H1 (cell line): Measurements from ENCODE around the gene KLRC3. TPM values are rescaled to one million over a fixed set of nuclear protein-coding genes. Genes with fewer than 3 reads are reported as not detected.

Source experiments
- CTCF ChIA-PET: fragments of 300-600 bp; sonication (Branson Sonifier 250); formaldehyde crosslinking; loops from one replicate; lab custom pipeline; 2021; ENCODE audit not compliant: partially characterized antibody; lab: Charles Lee
- POLR2A ChIA-PET: fragments of 300-600 bp; sonication (Branson Sonifier 250); formaldehyde crosslinking; loops from one replicate; lab custom pipeline; 2021; ENCODE audit warnings: inconsistent platforms; ENCODE audit not compliant: partially characterized antibody; lab: Charles Lee
- DNase-seq, 2 experiments: peaks; one replicate each; pipeline versions ENCODE4 v3.0.0 to v3.0.0-alpha.2; 2010 to 2022; ENCODE audit warnings: low spot score in 2 of 2, low read depth in 1 of 2, mixed read lengths in 1 of 2
- FAIRE-seq: peaks from 2 replicates; lab custom pipeline; 2011; peaks lifted over from hg19 to GRCh38; lab: Jason Lieb, UNC
- H2AFZ ChIP-seq: 2 replicates; pipeline ENCODE4 v1.8.1; 2012; ENCODE audit warnings: low read length, inconsistent platforms
- H2AK5ac ChIP-seq: 2 replicates; pipeline ENCODE4 v1.6.1; 2013; ENCODE audit warnings: low read depth, low read length
- H2BK120ac ChIP-seq: replicated peaks from 2 replicates; pipeline ENCODE3; 2013; ENCODE audit warnings: low read depth, low read length, inconsistent platforms
- H2BK12ac ChIP-seq: 2 replicates; pipeline ENCODE4 v1.6.1; 2013; ENCODE audit warnings: low read depth, low read length
- H2BK15ac ChIP-seq: 2 replicates; pipeline ENCODE4 v1.6.1; 2013; ENCODE audit warnings: low read length
- H2BK20ac ChIP-seq: 2 replicates; pipeline ENCODE4 v1.6.1; 2013; ENCODE audit warnings: low read length
- H2BK5ac ChIP-seq: 2 replicates; pipeline ENCODE4 v1.6.1; 2013; ENCODE audit warnings: low read depth, low read length
- H3K14ac ChIP-seq: 2 replicates; pipeline ENCODE4 v1.6.1; 2013; ENCODE audit warnings: inconsistent platforms; ENCODE audit not compliant: insufficient read length
- H3K18ac ChIP-seq: 2 replicates; pipeline ENCODE4 v1.6.1; 2013; ENCODE audit warnings: low read length; ENCODE audit errors: extremely low read depth
- H3K23ac ChIP-seq: 2 replicates; pipeline ENCODE4 v1.6.1; 2013; ENCODE audit warnings: inconsistent platforms; ENCODE audit not compliant: insufficient read length
- H3K23me2 ChIP-seq: 2 replicates; pipeline ENCODE4 v1.6.1; 2013; ENCODE audit warnings: low read depth, low read length
- H3K27ac ChIP-seq: 2 replicates; pipeline ENCODE4 v1.6.1; 2011; ENCODE audit warnings: low read depth, low read length, inconsistent platforms
- H3K27me3 ChIP-seq, 4 experiments: replicated peaks in 1 of 4; 1 replicate in 1 of 4; 2 replicates in 3 of 4; pipeline versions ENCODE4 v1.6.1 to v1.8.1; 2011 to 2013; ENCODE audit warnings: low read length in 3 of 4, mild to moderate bottlenecking in 3 of 4, inconsistent platforms in 2 of 4, mixed read lengths in 2 of 4, moderate library complexity in 1 of 4; ENCODE audit not compliant: control insufficient read depth in 3 of 4, insufficient read depth in 3 of 4; ENCODE audit errors: extremely low read depth in 1 of 4
- H3K36me3 ChIP-seq, 4 experiments: 2 replicates each; pipeline versions ENCODE4 v1.6.1 to v1.8.1; 2011 to 2013; ENCODE audit warnings: mild to moderate bottlenecking in 4 of 4, low read length in 3 of 4, moderate library complexity in 2 of 4, control low read depth in 1 of 4, inconsistent platforms in 1 of 4; ENCODE audit not compliant: insufficient read depth in 4 of 4, control insufficient read depth in 2 of 4
- H3K4ac ChIP-seq: replicated peaks from 2 replicates; pipeline ENCODE3; 2013; ENCODE audit warnings: low read length, low read depth, mixed read lengths, inconsistent platforms; ENCODE audit not compliant: insufficient read length
- H3K4me1 ChIP-seq, 4 experiments: replicated peaks in 1 of 4; 1 replicate in 1 of 4; 2 replicates in 3 of 4; pipeline versions ENCODE4 v1.6.1 to v1.8.1; 2011 to 2013; ENCODE audit warnings: low read length in 3 of 4, inconsistent platforms in 2 of 4, mixed read lengths in 1 of 4; ENCODE audit not compliant: insufficient read depth in 4 of 4, control insufficient read depth in 3 of 4
- H3K4me2 ChIP-seq, 2 experiments: 2 replicates each; pipeline versions ENCODE4 v1.6.1 to v1.8.1; 2011 to 2013; ENCODE audit warnings: low read depth in 2 of 2, low read length in 2 of 2, control low read depth in 1 of 2, inconsistent platforms in 1 of 2, mild to moderate bottlenecking in 1 of 2; ENCODE audit not compliant: insufficient read depth in 1 of 2
- H3K4me3 ChIP-seq, 4 experiments: fragments of 200-600, 300-600 bp in 1 of 4; sonication (generic), shearing (Covaris generic), sonication (Bioruptor Twin) in 1 of 4; 2 replicates each; pipeline versions ENCODE4 v1.5.1 to v1.8.1; 2011 to 2016; ENCODE audit warnings: low read length in 4 of 4, low read depth in 3 of 4, control low read depth in 2 of 4, inconsistent platforms in 2 of 4, mild to moderate bottlenecking in 2 of 4, mixed read lengths in 1 of 4, moderate library complexity in 1 of 4; ENCODE audit not compliant: insufficient read depth in 2 of 4; ENCODE audit errors: extremely low read depth in 1 of 4
- H3K56ac ChIP-seq: replicated peaks from 2 replicates; pipeline ENCODE3; 2013; ENCODE audit warnings: low read depth, mild to moderate bottlenecking, mixed read lengths, low read length, inconsistent platforms; ENCODE audit not compliant: insufficient read length
- H3K79me1 ChIP-seq: 2 replicates; pipeline ENCODE4 v1.6.1; 2013; ENCODE audit warnings: low read depth, low read length, control low read depth
- H3K79me2 ChIP-seq, 2 experiments: 2 replicates each; pipeline versions ENCODE4 v1.6.1 to v1.8.1; 2012 to 2013; ENCODE audit warnings: low read length in 2 of 2, mild to moderate bottlenecking in 2 of 2, inconsistent platforms in 1 of 2; ENCODE audit not compliant: insufficient read depth in 2 of 2, control insufficient read depth in 1 of 2
- H3K9ac ChIP-seq, 4 experiments: replicated peaks in 1 of 4; 1 replicate in 1 of 4; 2 replicates in 3 of 4; pipeline versions ENCODE4 v1.6.1 to v1.8.1; 2011 to 2013; ENCODE audit warnings: low read depth in 3 of 4, low read length in 3 of 4, control low read depth in 2 of 4, mild to moderate bottlenecking in 2 of 4, moderate library complexity in 2 of 4, inconsistent platforms in 1 of 4; ENCODE audit errors: extremely low read depth in 1 of 4
- H3K9me3 ChIP-seq, 2 experiments: 2 replicates each; pipeline versions ENCODE4 v1.6.1 to v1.8.1; 2012 to 2013; ENCODE audit warnings: mild to moderate bottlenecking in 2 of 2, moderate library complexity in 2 of 2, control low read depth in 1 of 2, inconsistent platforms in 1 of 2, low read depth in 1 of 2, low read length in 1 of 2, mixed read lengths in 1 of 2; ENCODE audit not compliant: insufficient read depth in 2 of 2
- H4K20me1 ChIP-seq, 2 experiments: replicated peaks in 1 of 2; 2 replicates each; pipeline versions ENCODE3 to v1.8.1; 2011 to 2013; ENCODE audit warnings: inconsistent platforms in 2 of 2, low read length in 2 of 2, mild to moderate bottlenecking in 1 of 2; ENCODE audit not compliant: insufficient read depth in 2 of 2, control insufficient read depth in 1 of 2
- H4K5ac ChIP-seq: 2 replicates; pipeline ENCODE4 v1.6.1; 2013; ENCODE audit warnings: low read length, low read depth, mixed read lengths, inconsistent platforms; ENCODE audit not compliant: insufficient read length
- H4K8ac ChIP-seq: 2 replicates; pipeline ENCODE4 v1.8.0; 2013; ENCODE audit warnings: mild to moderate bottlenecking, moderate library complexity, low read length, inconsistent platforms; ENCODE audit not compliant: insufficient read depth; ENCODE audit errors: extremely low read depth
- H4K91ac ChIP-seq: replicated peaks from 2 replicates; pipeline ENCODE3; 2013; ENCODE audit warnings: low read length, mixed read lengths, inconsistent platforms; ENCODE audit not compliant: insufficient read length
- CEBPB ChIP-seq: IDR thresholded peaks from 2 replicates; pipeline ENCODE4 v1.6.1; 2012; ENCODE audit warnings: low read depth, low read length
- CREB1 ChIP-seq: IDR thresholded peaks from 2 replicates; pipeline ENCODE4 v1.6.1; 2012; ENCODE audit warnings: inconsistent platforms
- GABPA ChIP-seq: IDR thresholded peaks from 2 replicates; pipeline ENCODE4 v1.6.1; 2011; ENCODE audit warnings: mild to moderate bottlenecking, low read length, moderate library complexity, borderline replicate concordance; ENCODE audit not compliant: insufficient read depth
- HDAC2 ChIP-seq, 2 experiments: fragments of 300-600 bp in 1 of 2; sonication (generic) in 1 of 2; IDR thresholded peaks; 2 replicates each; pipeline ENCODE4 v1.6.1; 2011 to 2012; ENCODE audit warnings: low read depth in 2 of 2, low read length in 2 of 2, mild to moderate bottlenecking in 2 of 2, moderate library complexity in 2 of 2, borderline replicate concordance in 1 of 2, inconsistent platforms in 1 of 2
- MAX ChIP-seq: IDR thresholded peaks from 2 replicates; pipeline ENCODE4 v1.6.1; 2012; ENCODE audit warnings: inconsistent platforms
- POU5F1 ChIP-seq: IDR thresholded peaks from 2 replicates; pipeline ENCODE4 v1.6.1; 2011; ENCODE audit warnings: low read depth, mild to moderate bottlenecking, low read length, moderate library complexity
- RAD21 ChIP-seq, 2 experiments: IDR thresholded peaks in 1 of 2; conservative IDR thresholded peaks in 1 of 2; 2 replicates each; pipeline ENCODE4 v1.6.1; 2011; ENCODE audit warnings: low read depth in 2 of 2, low read length in 2 of 2, improper control_type of control experiment in 1 of 2, inconsistent platforms in 1 of 2, mild to moderate bottlenecking in 1 of 2, moderate library complexity in 1 of 2
- RBBP5 ChIP-seq: IDR thresholded peaks from 2 replicates; pipeline ENCODE4 v1.7.1; 2012; ENCODE audit warnings: low read depth, mild to moderate bottlenecking, inconsistent platforms, low read length, moderate library complexity, borderline replicate concordance
- SIN3A ChIP-seq, 2 experiments: IDR thresholded peaks in 1 of 2; conservative IDR thresholded peaks in 1 of 2; 2 replicates each; pipeline ENCODE4 v1.6.1; 2011 to 2012; ENCODE audit warnings: low read length in 2 of 2, improper control_type of control experiment in 1 of 2, low read depth in 1 of 2, mild to moderate bottlenecking in 1 of 2
- SP4 ChIP-seq: IDR thresholded peaks from 2 replicates; pipeline ENCODE4 v1.6.1; 2012; ENCODE audit warnings: low read length, inconsistent platforms
- SRF ChIP-seq: IDR thresholded peaks from 2 replicates; pipeline ENCODE4 v1.6.1; 2011; ENCODE audit warnings: mild to moderate bottlenecking, low read depth, low read length, moderate library complexity
- TBP ChIP-seq: IDR thresholded peaks from 2 replicates; pipeline ENCODE4 v1.6.1; 2011; ENCODE audit warnings: low read depth, low read length, improper control_type of control experiment
- TCF12 ChIP-seq: IDR thresholded peaks from 2 replicates; pipeline ENCODE4 v1.6.1; 2011; ENCODE audit warnings: low read depth, mild to moderate bottlenecking, low read length
- YY1 ChIP-seq: IDR thresholded peaks from 2 replicates; pipeline ENCODE4 v1.6.1; 2011; ENCODE audit warnings: low read depth, mild to moderate bottlenecking, low read length
- ZNF274 ChIP-seq: IDR thresholded peaks from 2 replicates; pipeline ENCODE4 v1.7.0; 2012; ENCODE audit warnings: low read length, borderline replicate concordance; ENCODE audit errors: extremely low read depth
- WGBS, 2 experiments: shearing (Covaris generic) in 1 of 2; methylation state at CpG; one replicate each; pipeline versions ENCODE4 v1.1.6 to v1.1.7; 2013 to 2015; ENCODE audit warnings: low lambda C conversion rate in 2 of 2, mixed read lengths in 2 of 2, inconsistent platforms in 1 of 2, low coverage in 1 of 2, missing lambda C conversion rate in 1 of 2; ENCODE audit not compliant: insufficient replicate concordance in 2 of 2, insufficient coverage in 1 of 2, insufficient read length in 1 of 2; ENCODE audit errors: extremely low coverage in 1 of 2, missing lambda C conversion rate in 1 of 2; 5-methylcytosine and 5-hydroxymethylcytosine counted together
- polyA plus RNA-seq, 7 experiments: library from polyadenylated mRNA; depleted of rRNA in 3 of 7; stranded (reverse) in 5 of 7; unstranded in 2 of 7; fragments of >200 nt in 5 of 7; fragments of 200-250 nt in 2 of 7; gene quantifications; 1 replicate in 5 of 7; 2 replicates in 1 of 7; 4 replicates in 1 of 7; pipeline versions ENCODE4 v1.2.1 to v1.2.3, GENCODE V29; 2011 to 2013; ENCODE audit warnings: missing spikeins in 2 of 7, mixed read lengths in 2 of 7
- total RNA-seq: library from RNA; stranded (reverse); fragmentation: NEBNext Ultra II Directional; extraction: Animal tissue kit (Norgen Biotek cat#: 25700); gene quantifications from 2 replicates; pipeline ENCODE4 v1.2.1, GENCODE V29; 2021

Gene KLRC3
- total and polyA plus RNA-seq, 2 of the 8 experiments (the other 6 are each of a cell fraction or from before 2014, with no cell fraction given) = not detected

- H3K23ac ChIP-seq = no peak overlapping the region
- no peak overlapping the region for H2AK5ac ChIP-seq
- peaks cover 0 to 1% (median 0%) of the 10 kb centered on the region in 4 experiments; a peak in 1 of 7 replicates for H3K27me3 ChIP-seq
- no peaks in the 10 kb centered on the region for H3K79me2 ChIP-seq
- H2BK15ac ChIP-seq = no peak overlapping the region
- no peak overlapping the region for H2BK5ac ChIP-seq
- WGBS, 2 experiments = 81% methylated on average over 2 of the region's 2 CpGs; no CpG with 5 or more reads in 1 of the 2 experiments
- H4K5ac ChIP-seq = no peak overlapping the region
- H3K4me2 ChIP-seq = no peak overlapping the region
- H4K8ac ChIP-seq = no peak overlapping the region
- no peak overlapping the region for H3K27ac ChIP-seq
- H3K4me1 ChIP-seq = no peaks in the 10 kb centered on the region
- no peak overlapping the region for H3K56ac ChIP-seq
- no peaks in the 10 kb centered on the region for H4K20me1 ChIP-seq
- no peak overlapping the region for H2BK120ac ChIP-seq
- no peaks in the 10 kb centered on the region for H3K79me1 ChIP-seq
- no peak overlapping the region for H3K4me3 ChIP-seq
- H3K9me3 ChIP-seq = no peaks in the 10 kb centered on the region
- H3K36me3 ChIP-seq = no peaks in the 10 kb centered on the region
- no peak overlapping the region for H4K91ac ChIP-seq
- FAIRE-seq (no peak), DNase-seq (no peak)
- ChIA-PET CTCF (interaction anchor here (0.8 kb wide), 1 partner anchor 10 kb away, joined by 3 read pairs; no protein-coding TSS in a partner anchor), POLR2A (no interaction called here)
- no peak overlapping the region for H2BK12ac ChIP-seq
- no peaks in the 10 kb centered on the region for H3K23me2 ChIP-seq
- no peak overlapping the region for H3K9ac ChIP-seq
- no peak overlapping the region for H2AFZ ChIP-seq
- no peak overlapping the region for H2BK20ac ChIP-seq
- H3K18ac ChIP-seq = no peak overlapping the region
- H3K4ac ChIP-seq = no peak overlapping the region
- H3K14ac ChIP-seq = no peak overlapping the region
- TF ChIP-seq RBBP5 (no peak), TCF12 (no peak), YY1 (no peak), HDAC2 (IDR thresholded peaks at IDR 0.05; ENCODE audit: borderline replicate concordance in 1 of 2, low read depth in 2 of 2, low read length in 2 of 2) (no peak), CREB1 (no peak), TBP (no peak), GABPA (no peak), SIN3A (conservative IDR thresholded peaks at IDR 0.05 in 1 of 2, IDR thresholded peaks at IDR 0.05 in 1 of 2; ENCODE audit: low read depth in 1 of 2, low read length in 2 of 2) (no peak), POU5F1 (no peak), CEBPB (no peak), SRF (no peak), RAD21 (IDR thresholded peaks at IDR 0.05 in 1 of 2, conservative IDR thresholded peaks at IDR 0.05 in 1 of 2; ENCODE audit: low read depth in 2 of 2, low read length in 2 of 2) (no peak), MAX (no peak), SP4 (no peak), ZNF274 (no peak)
Measured at GRCh38 chr12:10398168-10398567, 22.2 kb downstream of the KLRC3 start.
